ENCODE results near the gene PPP1R3F. TPM values are rescaled to one million over a fixed set of nuclear protein-coding genes. Genes with fewer than 3 reads are reported as not detected.
A peak's percentile ranks its signal among the peaks of the same experiment; 100 is the strongest.

Gene PPP1R3F
- polyA plus RNA-seq, 2 of the 4 experiments (the other 2 are of a cell fraction), result 3.0 to 5.2 TPM

GRCh38 chrX:49268702-49269009 lies 937 bp upstream of the PPP1R3F start:
- H3K4me2 ChIP-seq, result peak overlapping the region; percentile 91
- DNase-seq (ENCODE audit: low read depth in 1 of 2, low spot score in 1 of 2), result no peak
- peaks cover 27% of the 10 kb centered on the region; the same call in 2 of the 3 replicates for H3K4me1 ChIP-seq
- peak overlapping the region; percentile 91 for H3K4me3 ChIP-seq
- no peak for FAIRE-seq
- H3K9me3 ChIP-seq, result no peaks in the 10 kb centered on the region
- whole genome bisulfite sequencing (ENCODE audit: missing lambda C conversion rate), result 3% methylated on average over 4 of the region's 4 CpGs
- peak overlapping the region; percentile 78 to 99 for H3K27ac ChIP-seq
- ChIA-PET POLR2A (interaction anchor here (0.7 to 1.7 kb wide), 10 partner anchors 10 to 467 kb away, joined by 3 to 16 read pairs (median 4); partner anchors contain the start of genes CCDC22, HDAC6 and TFE3), CTCF (interaction anchor here (1.2 kb wide), 1 partner anchor 13 kb away, joined by 3 read pairs; no protein-coding TSS in a partner anchor)
- no peak for ATAC-seq
- TF ChIP-seq EP300 (IDR thresholded peaks at IDR 0.05) (no peak), HOXA7 (CRISPR knock-in tag; IDR thresholded peaks at IDR 0.05) (no peak), HOXB5 (CRISPR knock-in tag; IDR thresholded peaks at IDR 0.05) (no peak)

- under 1% methylated on average over 35 of the region's 45 CpGs for WGBS (ENCODE audit: missing lambda C conversion rate)
- peak; percentile 95 to 96 for ATAC-seq
- Histone ChIP-seq H3K4me3 (peak overlapping the region; percentile 91), H3K9me3 (no peaks in the 10 kb centered on the region), H3K4me1 (peaks cover 29% of the 10 kb centered on the region; the same call in 2 of the 3 replicates), H3K27ac (peak overlapping the region; percentile 99), H3K4me2 (peak overlapping the region; percentile 91)
- ChIA-PET CTCF (interaction anchor here (0.6 to 1.2 kb wide), 2 partner anchors 12 to 47 kb away, joined by 3 read pairs; no protein-coding TSS in a partner anchor), POLR2A (interaction anchor here (0.7 to 1.7 kb wide), 9 partner anchors 14 to 468 kb away, joined by 3 to 16 read pairs (median 4); partner anchors contain the start of genes CCDC22, HDAC6 and TFE3)
- TF ChIP-seq JUN (IDR thresholded peaks at IDR 0.05) (0 out of 5 replicates have a peak, but pooled peaks of 1 of the 2 experiments have one; percentile 32), BCL3 (IDR thresholded peaks at IDR 0.05) (0 out of 3 replicates have a peak, but pooled peaks have one; percentile 62), FOSB (CRISPR knock-in tag; IDR thresholded peaks at IDR 0.05) (no peak), CTCF (IDR thresholded peaks at IDR 0.05) (no peak), RFX5 (IDR thresholded peaks at IDR 0.05) (peak; percentile 85), POLR2A (IDR thresholded peaks at IDR 0.05; ENCODE audit: low read length) (peak; percentile 89)
- peak; percentile 97 for FAIRE-seq
- DNase-seq (ENCODE audit: low read depth in 1 of 2, low spot score in 1 of 2), result peak; percentile 95 to 99
Measured at GRCh38 chrX:49269010-49269766, 405 bp upstream of the PPP1R3F start.

GRCh38 chrX:49270249-49270921 lies 792 bp downstream of the PPP1R3F start:
- Histone ChIP-seq H3K4me1 (peaks cover 29% of the 10 kb centered on the region; the same call in 2 of the 3 replicates), H3K4me2 (peak overlapping the region; percentile 97), H3K9me3 (no peaks in the 10 kb centered on the region), H3K27ac (peak overlapping the region; percentile 99), H3K4me3 (peak overlapping the region; percentile 91)
- ATAC-seq (no peak), FAIRE-seq (no peak), DNase-seq (ENCODE audit: low read depth in 1 of 2, low spot score in 1 of 2) (peak in 1 of 2 experiments; percentile 5)
- ChIA-PET POLR2A (interaction anchor here (1.6 kb wide), 1 partner anchor 80 kb away, joined by 4 read pairs; no protein-coding TSS in a partner anchor), CTCF (no interaction called here)
- TF ChIP-seq HDAC2 (IDR thresholded peaks at IDR 0.05), result no peak
- no peak for TF ChIP-seq POLR2A (IDR thresholded peaks at IDR 0.05; ENCODE audit: low read length)
- no peak for TF ChIP-seq SMC3 (IDR thresholded peaks at IDR 0.05)
- 0 out of 2 replicates have a peak, but pooled peaks have one; percentile 0 for TF ChIP-seq PHF8 (IDR thresholded peaks at IDR 0.05; ENCODE audit: borderline replicate concordance, low read depth)
- TF ChIP-seq CTCF (IDR thresholded peaks at IDR 0.05), result no peak
- TF ChIP-seq MAX (IDR thresholded peaks at IDR 0.05), result peak; percentile 85
- peak; percentile 89 for TF ChIP-seq E2F6 (IDR thresholded peaks at IDR 0.05; ENCODE audit: borderline replicate concordance, low read depth)
- no peak for TF ChIP-seq KDM1A (IDR thresholded peaks at IDR 0.05; ENCODE audit: low read depth)
- TF ChIP-seq HMGXB4 (CRISPR knock-in tag; IDR thresholded peaks at IDR 0.05; ENCODE audit: borderline replicate concordance), result no peak
- no peak for TF ChIP-seq NR3C1 (IDR thresholded peaks at IDR 0.05)
- WGBS (ENCODE audit: missing lambda C conversion rate), result 56% methylated on average over 37 of the region's 66 CpGs
